Measurements from ENCODE around the gene ELP4.

DNA sequence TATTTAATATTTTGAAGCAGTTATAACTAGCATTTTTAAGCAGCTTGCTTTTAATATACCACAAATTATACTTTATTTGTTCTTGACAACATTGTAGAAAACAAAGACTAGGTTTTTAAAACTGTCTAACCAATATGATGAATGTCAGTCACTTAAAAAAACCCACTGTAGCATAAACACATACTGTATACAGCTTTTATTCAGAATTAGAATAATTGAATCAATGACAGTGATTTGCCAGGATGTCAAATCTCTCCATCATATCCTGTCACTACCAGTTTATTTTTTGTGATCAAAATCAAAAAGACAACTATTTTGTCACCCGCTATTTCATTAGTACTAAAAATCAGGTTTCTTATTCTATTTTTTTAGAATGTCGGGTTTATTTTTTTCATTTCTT lies 275.0 kb downstream of the ELP4 start:
- TF ChIP-seq, protein P1, sequence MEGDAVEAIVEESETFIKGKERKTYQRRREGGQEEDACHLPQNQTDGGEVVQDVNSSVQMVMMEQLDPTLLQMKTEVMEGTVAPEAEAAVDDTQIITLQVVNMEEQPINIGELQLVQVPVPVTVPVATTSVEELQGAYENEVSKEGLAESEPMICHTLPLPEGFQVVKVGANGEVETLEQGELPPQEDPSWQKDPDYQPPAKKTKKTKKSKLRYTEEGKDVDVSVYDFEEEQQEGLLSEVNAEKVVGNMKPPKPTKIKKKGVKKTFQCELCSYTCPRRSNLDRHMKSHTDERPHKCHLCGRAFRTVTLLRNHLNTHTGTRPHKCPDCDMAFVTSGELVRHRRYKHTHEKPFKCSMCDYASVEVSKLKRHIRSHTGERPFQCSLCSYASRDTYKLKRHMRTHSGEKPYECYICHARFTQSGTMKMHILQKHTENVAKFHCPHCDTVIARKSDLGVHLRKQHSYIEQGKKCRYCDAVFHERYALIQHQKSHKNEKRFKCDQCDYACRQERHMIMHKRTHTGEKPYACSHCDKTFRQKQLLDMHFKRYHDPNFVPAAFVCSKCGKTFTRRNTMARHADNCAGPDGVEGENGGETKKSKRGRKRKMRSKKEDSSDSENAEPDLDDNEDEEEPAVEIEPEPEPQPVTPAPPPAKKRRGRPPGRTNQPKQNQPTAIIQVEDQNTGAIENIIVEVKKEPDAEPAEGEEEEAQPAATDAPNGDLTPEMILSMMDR (IDR thresholded peaks at IDR 0.05), result no peak
- TF ChIP-seq EZH2 (IDR thresholded peaks at IDR 0.05; ENCODE audit: borderline replicate concordance, insufficient read depth, low read depth, low read length, poor library complexity, severe bottlenecking), result no peak

Data from B cell (primary cell).